Spleen (tissue), 11 donors: ENCODE results near the gene AK8. TPM values are rescaled to one million over a fixed set of nuclear protein-coding genes. Genes with fewer than 3 reads are reported as not detected.

Source experiments
- DNase-seq: peaks from one replicate; pipeline ENCODE4 v3.0.0-alpha.2; 2020
- H3K27ac ChIP-seq, 8 donors: fragments of 200-600 bp; sonication (generic) in 7 of 8; 1 replicate in 4 of 8; 2 replicates in 4 of 8; pipeline versions ENCODE4 v1.5.0 to v1.8.0; 2016 to 2021; ENCODE audit warnings: inconsistent platforms in 4 of 8, mild to moderate bottlenecking in 4 of 8, moderate library complexity in 1 of 8
- H3K27me3 ChIP-seq, 7 donors: fragments of 200-600 bp; sonication (generic) in 6 of 7; replicated peaks in 1 of 7; 1 replicate in 4 of 7; 2 replicates in 3 of 7; pipeline versions ENCODE4 v1.5.0 to v1.8.0; 2016 to 2021; ENCODE audit warnings: inconsistent platforms in 3 of 7, mild to moderate bottlenecking in 1 of 7
- H3K36me3 ChIP-seq, 6 donors: fragments of 200-600 bp; sonication (generic) in 5 of 6; 1 replicate in 4 of 6; 2 replicates in 2 of 6; pipeline versions ENCODE4 v1.5.0 to v1.8.0; 2016 to 2021; ENCODE audit warnings: inconsistent platforms in 2 of 6
- H3K4me1 ChIP-seq, 6 donors: fragments of 200-600 bp; sonication (generic) in 5 of 6; 1 replicate in 3 of 6; 2 replicates in 3 of 6; pipeline versions ENCODE4 v1.5.0 to v1.8.0; 2016 to 2021; ENCODE audit warnings: inconsistent platforms in 3 of 6
- H3K4me3 ChIP-seq, 8 donors: fragments of 200-600 bp; sonication (generic) in 7 of 8; 1 replicate in 4 of 8; 2 replicates in 4 of 8; pipeline versions ENCODE4 v1.5.0 to v1.8.0; 2016 to 2021; ENCODE audit warnings: inconsistent platforms in 4 of 8, mild to moderate bottlenecking in 4 of 8, moderate library complexity in 2 of 8
- H3K9me3 ChIP-seq, 8 donors: fragments of 200-600 bp; sonication (generic) in 7 of 8; 1 replicate in 4 of 8; 2 replicates in 4 of 8; pipeline versions ENCODE4 v1.5.0 to v1.8.0; 2016 to 2021; ENCODE audit warnings: inconsistent platforms in 4 of 8
- CTCF ChIP-seq, 11 experiments: fragments of 200-600 bp in 7 of 11; fragments of 450-650 bp in 4 of 11; sonication (generic) in 4 of 11; IDR thresholded peaks in 8 of 11; conservative IDR thresholded peaks in 3 of 11; 1 replicate in 7 of 11; 2 replicates in 4 of 11; pipeline versions ENCODE4 v1.4.0 to v1.8.0; 2016 to 2021; ENCODE audit warnings: antibody characterized with exemption in 11 of 11, inconsistent platforms in 4 of 11, mild to moderate bottlenecking in 1 of 11
- POLR2A ChIP-seq, 3 donors: fragments of 450-650 bp; IDR thresholded peaks; one replicate each; pipeline ENCODE4 v1.5.1; 2017; ENCODE audit warnings: antibody characterized with exemption in 3 of 3, mild to moderate bottlenecking in 1 of 3
- POLR2AphosphoS5 ChIP-seq, 3 donors: sonication (generic); formaldehyde crosslinking; IDR thresholded peaks; one replicate each; pipeline ENCODE4 v1.5.1; 2017; ENCODE audit warnings: antibody characterized with exemption in 3 of 3
- WGBS, 5 donors: extraction: QIAGEN DNeasy Blood & Tissue Kit in 3 of 5; methylation state at CpG; one replicate each; pipeline versions ENCODE4 v1.1.5 to v1.1.7; 2013 to 2018; 5-methylcytosine and 5-hydroxymethylcytosine counted together
- intact Hi-C: fragments of 100-400 bp; cut with DNase I; formaldehyde crosslinking; loops from one replicate; pipeline ENCODE4 v1.15.0; 2023; ENCODE audit warnings: low total_unique reads
- polyA plus RNA-seq, 3 donors: library from polyadenylated mRNA; stranded (reverse); fragments of 200-250 nt; gene quantifications; one replicate each; pipeline ENCODE4 v1.2.1, GENCODE V29; 2013
- total RNA-seq, 7 donors: library from RNA; depleted of rRNA in 3 of 7; stranded (reverse); fragments of >200 nt in 3 of 7; fragmentation: NEBNext Ultra II Directional in 4 of 7; extraction: Animal tissue kit (Norgen Biotek cat#: 25700) in 4 of 7; gene quantifications; one replicate each; pipeline versions ENCODE4 v1.1.0 to v1.2.1, GENCODE V29; 2016 to 2021
- donor health status: healthy with polysubstance abuse.
- donor health status: DM: no; HTN: no; CAD: no; lungs with moderate emphysema.
- donor health status: DM: no; HTN: no; CAD: no.
- donor health status: Bipolar disorder and iron deficiency.
- donor health status: healthy.
- donor health status: DM: no; HTN: no; CAD: no.
- donor health status: DM: yes; HTN: yes; CAD: no.

AK8 gene
- total and polyA plus RNA-seq, 10 donors: 0.22 to 1.8 (median 0.93) TPM

GRCh38 chr9:132866898-132867297 lies 11.2 kb downstream of the AK8 start:
- Histone ChIP-seq H3K27ac (no peak overlapping the region), H3K4me1 (no peaks in the 10 kb centered on the region), H3K36me3 (no peaks in the 10 kb centered on the region), H3K27me3 (no peaks in the 10 kb centered on the region), H3K9me3 (no peaks in the 10 kb centered on the region), H3K4me3 (no peak overlapping the region)
- DNase-seq: no peak
- no peak for TF ChIP-seq POLR2AphosphoS5 (IDR thresholded peaks at IDR 0.05)
- TF ChIP-seq CTCF (IDR thresholded peaks at IDR 0.05 in 8 of 11, conservative IDR thresholded peaks at IDR 0.05 in 3 of 11): no peak
- TF ChIP-seq POLR2A (IDR thresholded peaks at IDR 0.05): no peak
- 86 to 92% (median 89%) methylated on average over 8 of the region's 8 CpGs for WGBS, 5 donors
- intact Hi-C loops: no loop called here

GRCh38 chr9:132864691-132865090 lies 13.4 kb downstream of the AK8 start:
- DNase-seq: no peak
- H3K27me3 ChIP-seq: no peaks in the 10 kb centered on the region
- H3K9me3 ChIP-seq: no peaks in the 10 kb centered on the region
- H3K4me3 ChIP-seq: no peak overlapping the region
- H3K27ac ChIP-seq: no peak overlapping the region
- intact Hi-C loops: no loop called here
- no peaks in the 10 kb centered on the region for H3K36me3 ChIP-seq
- no peaks in the 10 kb centered on the region for H3K4me1 ChIP-seq
- TF ChIP-seq POLR2A (IDR thresholded peaks at IDR 0.05) (no peak), CTCF (IDR thresholded peaks at IDR 0.05 in 8 of 11, conservative IDR thresholded peaks at IDR 0.05 in 3 of 11) (no peak), POLR2AphosphoS5 (IDR thresholded peaks at IDR 0.05) (no peak)
- WGBS, 5 donors: 70 to 76% (median 74%) methylated on average over 8 of the region's 8 CpGs

DNA sequence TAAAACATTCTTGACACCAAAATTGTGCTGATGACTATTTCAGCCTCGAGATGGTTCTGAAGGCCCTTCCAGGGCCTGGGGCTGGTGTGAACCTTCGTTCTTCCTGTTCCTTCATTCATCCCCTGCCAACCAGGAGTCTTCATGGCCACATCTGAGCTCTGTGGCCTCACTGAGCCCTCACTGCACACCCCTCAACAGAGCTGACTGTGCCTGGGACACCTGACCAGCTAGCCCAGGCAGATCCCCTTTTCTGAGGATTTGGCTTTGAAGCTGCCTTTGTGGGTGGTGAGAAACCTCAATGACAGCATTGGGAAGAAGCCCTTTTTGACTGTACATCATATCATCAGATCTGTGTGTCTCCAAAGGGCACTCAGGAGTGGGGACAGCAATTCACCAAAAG lies 13.8 kb downstream of the AK8 start:
- H3K9me3 ChIP-seq: no peaks in the 10 kb centered on the region
- no peak for DNase-seq
- no peaks in the 10 kb centered on the region for H3K27me3 ChIP-seq
- intact Hi-C loops: no loop called here
- TF ChIP-seq POLR2A (IDR thresholded peaks at IDR 0.05) (no peak), POLR2AphosphoS5 (IDR thresholded peaks at IDR 0.05) (no peak), CTCF (IDR thresholded peaks at IDR 0.05 in 8 of 11, conservative IDR thresholded peaks at IDR 0.05 in 3 of 11) (no peak)
- H3K27ac ChIP-seq: no peak overlapping the region
- no peaks in the 10 kb centered on the region for H3K4me1 ChIP-seq
- 55 to 77% (median 70%) methylated on average over 2 of the region's 2 CpGs for WGBS, 5 donors
- H3K4me3 ChIP-seq: no peak overlapping the region
- no peaks in the 10 kb centered on the region for H3K36me3 ChIP-seq

DNA sequence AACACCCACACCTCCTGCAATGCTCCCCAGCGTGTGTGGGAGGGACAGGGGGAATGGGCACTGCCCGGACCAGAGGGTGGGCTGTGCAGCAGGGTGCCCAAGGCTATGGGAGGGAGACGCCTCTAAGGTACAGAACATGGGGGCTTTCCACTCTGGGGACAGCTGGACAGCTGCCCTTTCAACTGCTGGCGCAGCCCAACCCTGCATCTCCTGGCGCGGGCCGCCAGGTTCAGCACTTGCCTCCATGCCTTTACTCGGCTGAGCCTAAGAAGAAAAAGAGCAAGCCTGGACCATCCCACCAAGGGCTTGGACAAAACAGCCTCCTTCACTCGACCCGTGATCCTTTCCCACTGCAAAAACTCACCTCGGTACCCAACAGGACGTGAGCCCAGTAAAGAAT lies 15.0 kb downstream of the AK8 start:
- Histone ChIP-seq H3K36me3 (no peaks in the 10 kb centered on the region), H3K4me1 (no peaks in the 10 kb centered on the region), H3K27ac (no peak overlapping the region), H3K27me3 (peaks cover 0 to 4% (median 0%) of the 10 kb centered on the region in 7 donors), H3K4me3 (no peak overlapping the region), H3K9me3 (no peaks in the 10 kb centered on the region)
- WGBS, 5 donors: 84 to 90% (median 86%) methylated on average over 12 of the region's 12 CpGs
- intact Hi-C loops: no loop called here
- no peak for TF ChIP-seq CTCF (IDR thresholded peaks at IDR 0.05 in 8 of 11, conservative IDR thresholded peaks at IDR 0.05 in 3 of 11)
- no peak for TF ChIP-seq POLR2AphosphoS5 (IDR thresholded peaks at IDR 0.05)
- TF ChIP-seq POLR2A (IDR thresholded peaks at IDR 0.05): no peak
- DNase-seq: no peak
